GM12878 (cell line): ENCODE results near the gene PAIP2. TPM values are rescaled to one million over a fixed set of nuclear protein-coding genes. Genes with fewer than 3 reads are reported as not detected.

ENCODE experiments used
- BACH1 ChIP-seq: fragments of 450-650 bp; IDR thresholded peaks from 2 replicates; pipeline ENCODE4 v1.6.1; 2017; ENCODE audit warnings: mild to moderate bottlenecking, borderline replicate concordance
- CHD2 ChIP-seq: IDR thresholded peaks from 2 replicates; pipeline ENCODE4 v1.6.1; 2011; ENCODE audit warnings: low read depth, low read length, improper control_type of control experiment, borderline replicate concordance
- CHD4 ChIP-seq: fragments of 200-600 bp; sonication (generic); IDR thresholded peaks from 2 replicates; pipeline ENCODE4 v1.6.1; 2016; ENCODE audit warnings: mild to moderate bottlenecking
- EED ChIP-seq: sonication (generic); IDR thresholded peaks from 2 replicates; pipeline ENCODE4 v1.6.1; 2016; ENCODE audit warnings: antibody characterized with exemption, low read depth
- EGR1 ChIP-seq, 2 experiments: IDR thresholded peaks; 1 replicate in 1 of 2; 2 replicates in 1 of 2; pipeline ENCODE4 v1.6.1; 2011 to 2012; ENCODE audit warnings: low read depth in 2 of 2, low read length in 2 of 2, borderline replicate concordance in 1 of 2, mild to moderate bottlenecking in 1 of 2, moderate library complexity in 1 of 2
- ETV6 ChIP-seq, 2 experiments: fragments of 450-650 bp in 1 of 2; IDR thresholded peaks in 1 of 2; conservative IDR thresholded peaks in 1 of 2; 2 replicates each; pipeline ENCODE4 v1.6.1; 2014; ENCODE audit warnings: antibody characterized with exemption in 1 of 2, borderline replicate concordance in 1 of 2, low read depth in 1 of 2, mild to moderate bottlenecking in 1 of 2, moderate library complexity in 1 of 2
- MAX ChIP-seq: IDR thresholded peaks from 2 replicates; pipeline ENCODE4 v1.6.1; 2012; ENCODE audit warnings: low read depth, low read length, improper control_type of control experiment
- MEF2B ChIP-seq: fragments of 450-650 bp; IDR thresholded peaks from 2 replicates; pipeline ENCODE4 v1.6.1; 2018; ENCODE audit warnings: mild to moderate bottlenecking, moderate library complexity; ENCODE audit not compliant: partially characterized antibody, poor library complexity, severe bottlenecking
- MXI1 ChIP-seq: fragments of 150-350 bp; IDR thresholded peaks from 2 replicates; pipeline ENCODE4 v1.6.1; 2011; ENCODE audit warnings: low read depth, mild to moderate bottlenecking, inconsistent platforms, low read length, improper control_type of control experiment
- PML ChIP-seq: IDR thresholded peaks from 2 replicates; pipeline ENCODE4 v1.6.1; 2012; ENCODE audit warnings: low read length, inconsistent platforms
- RAD21 ChIP-seq: IDR thresholded peaks from 2 replicates; pipeline ENCODE4 v1.6.1; 2011; ENCODE audit warnings: mild to moderate bottlenecking, low read depth, low read length, moderate library complexity; ENCODE audit not compliant: insufficient read depth
- TCF12 ChIP-seq: IDR thresholded peaks from 2 replicates; pipeline ENCODE4 v1.6.1; 2011; ENCODE audit warnings: low read depth, mild to moderate bottlenecking, low read length
- TCF3 ChIP-seq: IDR thresholded peaks from 2 replicates; pipeline ENCODE4 v1.6.1; 2012; ENCODE audit warnings: low read depth, mild to moderate bottlenecking, low read length, borderline replicate concordance; ENCODE audit not compliant: insufficient read depth
- ZBTB11 ChIP-seq: fragments of 450-650 bp; formaldehyde crosslinking; IDR thresholded peaks from 2 replicates; pipeline ENCODE4 v1.5.0; 2022; ENCODE audit warnings: mild to moderate bottlenecking, missing genetic modification characterization
- ZBTB4 ChIP-seq: fragments of 450-650 bp; formaldehyde crosslinking; IDR thresholded peaks from 2 replicates; pipeline ENCODE4 v1.4.0; 2022; ENCODE audit warnings: mild to moderate bottlenecking, moderate library complexity
- ZZZ3 ChIP-seq: IDR thresholded peaks from 2 replicates; pipeline ENCODE4 v1.6.1; 2011; ENCODE audit warnings: low read depth; ENCODE audit not compliant: control insufficient read depth, insufficient read length
- polyA plus RNA-seq, 11 experiments: library from polyadenylated mRNA; depleted of rRNA in 4 of 11; unstranded in 6 of 11; stranded (reverse) in 5 of 11; fragments of >200 nt; fragmentation: Nextera tagmentation in 4 of 11; fragmentation: Illumina TruSeq in 1 of 11; extraction: Ambion mirVana in 4 of 11; extraction: Trizol in 1 of 11; gene quantifications; 1 replicate in 1 of 11; 2 replicates in 10 of 11; pipeline versions ENCODE4 v1.2.1 to v1.2.3, GENCODE V29; 2011 to 2016; ENCODE audit warnings: inconsistent platforms in 2 of 11, missing spikeins in 2 of 11, low read depth in 1 of 11
- total RNA-seq, 4 experiments: library from RNA; depleted of rRNA in 3 of 4; stranded (reverse); fragments of >200 nt in 3 of 4; fragmentation: Illumina TruSeq in 1 of 4; extraction: Trizol in 1 of 4; gene quantifications; 2 replicates each; pipeline versions ENCODE4 v1.2.1 to v1.2.3, GENCODE V29; 2013 to 2021
- TF ChIP-seq, protein P1 (sequence below): fragments of 450-650 bp; conservative IDR thresholded peaks from 2 replicates; pipeline ENCODE4 v1.6.1; 2017; ENCODE audit warnings: mild to moderate bottlenecking, moderate library complexity
- TF ChIP-seq, protein P2 (sequence below): fragments of 450-650 bp; IDR thresholded peaks from 2 replicates; pipeline ENCODE4 v1.6.1; 2016; ENCODE audit warnings: mild to moderate bottlenecking

The PAIP2 gene
- total and polyA plus RNA-seq, 10 of the 15 experiments (the other 5 are each of a cell fraction or from before 2014, with no cell fraction given), result 49.9 to 154 (median 102) TPM

DNA sequence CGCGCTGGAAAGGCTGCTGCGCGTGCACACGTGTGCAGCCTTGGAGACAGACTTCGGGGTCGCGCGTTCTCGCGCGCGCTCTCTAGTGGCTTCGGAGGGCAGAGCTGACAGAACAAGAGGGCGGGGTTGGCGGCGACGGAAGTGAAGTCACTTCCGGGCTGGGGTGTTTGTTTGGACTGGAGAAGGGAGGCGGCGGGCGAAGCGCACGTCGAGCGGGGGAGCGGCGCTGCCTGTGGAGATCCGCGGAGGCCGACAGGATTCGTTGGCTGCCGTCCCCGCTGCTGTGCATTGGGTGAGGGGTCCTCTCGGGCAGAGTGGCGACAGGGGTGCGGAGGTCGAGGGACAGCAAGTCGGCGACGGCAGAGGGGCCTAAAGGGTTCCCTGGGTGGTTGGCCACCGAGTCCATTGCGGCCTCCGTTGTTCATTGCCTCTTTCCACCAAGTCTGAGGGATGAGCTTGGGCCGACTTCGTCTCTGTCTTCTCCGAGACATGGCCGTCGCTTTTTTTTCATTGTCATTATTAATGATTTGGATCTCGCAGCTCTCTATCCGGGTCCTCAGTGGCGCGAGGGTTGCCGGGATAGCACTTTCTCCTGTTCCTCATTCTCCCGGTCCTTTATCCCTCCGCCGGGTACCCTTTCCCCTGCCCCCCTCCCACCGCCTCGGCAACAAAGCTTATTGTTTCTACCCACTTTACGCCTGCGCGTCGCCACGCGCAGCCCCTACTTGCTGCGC, at the start of gene PAIP2 (continued):
- peak; percentile 91 for TF ChIP-seq MXI1
- TF ChIP-seq BACH1, result peak; percentile 70
- peak; percentile 47; the same call in 1 of the 2 replicates for TF ChIP-seq CHD2
- TF ChIP-seq MEF2B, result no peak
- no peak for TF ChIP-seq ZBTB11
- TF ChIP-seq EGR1 (IDR thresholded peaks at IDR 0.05; ENCODE audit: borderline replicate concordance in 1 of 2, low read depth in 2 of 2, low read length in 2 of 2), result peak in 1 of 2 experiments; percentile 22; a peak in 1 of 3 replicates
- TF ChIP-seq ZZZ3, result no peak
- TF ChIP-seq TCF3, result peak; percentile 36; the same call in 1 of the 2 replicates
- TF ChIP-seq CHD4, result no peak
- no peak for TF ChIP-seq ZBTB4
- peak; percentile 84; the same call in 1 of the 2 replicates for TF ChIP-seq PML
- TF ChIP-seq, protein P1, sequence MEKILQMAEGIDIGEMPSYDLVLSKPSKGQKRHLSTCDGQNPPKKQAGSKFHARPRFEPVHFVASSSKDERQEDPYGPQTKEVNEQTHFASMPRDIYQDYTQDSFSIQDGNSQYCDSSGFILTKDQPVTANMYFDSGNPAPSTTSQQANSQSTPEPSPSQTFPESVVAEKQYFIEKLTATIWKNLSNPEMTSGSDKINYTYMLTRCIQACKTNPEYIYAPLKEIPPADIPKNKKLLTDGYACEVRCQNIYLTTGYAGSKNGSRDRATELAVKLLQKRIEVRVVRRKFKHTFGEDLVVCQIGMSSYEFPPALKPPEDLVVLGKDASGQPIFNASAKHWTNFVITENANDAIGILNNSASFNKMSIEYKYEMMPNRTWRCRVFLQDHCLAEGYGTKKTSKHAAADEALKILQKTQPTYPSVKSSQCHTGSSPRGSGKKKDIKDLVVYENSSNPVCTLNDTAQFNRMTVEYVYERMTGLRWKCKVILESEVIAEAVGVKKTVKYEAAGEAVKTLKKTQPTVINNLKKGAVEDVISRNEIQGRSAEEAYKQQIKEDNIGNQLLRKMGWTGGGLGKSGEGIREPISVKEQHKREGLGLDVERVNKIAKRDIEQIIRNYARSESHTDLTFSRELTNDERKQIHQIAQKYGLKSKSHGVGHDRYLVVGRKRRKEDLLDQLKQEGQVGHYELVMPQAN, result peak; percentile 88
- TF ChIP-seq, protein P2, sequence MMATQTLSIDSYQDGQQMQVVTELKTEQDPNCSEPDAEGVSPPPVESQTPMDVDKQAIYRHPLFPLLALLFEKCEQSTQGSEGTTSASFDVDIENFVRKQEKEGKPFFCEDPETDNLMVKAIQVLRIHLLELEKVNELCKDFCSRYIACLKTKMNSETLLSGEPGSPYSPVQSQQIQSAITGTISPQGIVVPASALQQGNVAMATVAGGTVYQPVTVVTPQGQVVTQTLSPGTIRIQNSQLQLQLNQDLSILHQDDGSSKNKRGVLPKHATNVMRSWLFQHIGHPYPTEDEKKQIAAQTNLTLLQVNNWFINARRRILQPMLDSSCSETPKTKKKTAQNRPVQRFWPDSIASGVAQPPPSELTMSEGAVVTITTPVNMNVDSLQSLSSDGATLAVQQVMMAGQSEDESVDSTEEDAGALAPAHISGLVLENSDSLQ, result peak; percentile 71
- TF ChIP-seq EED, result peak; percentile 39; the same call in 1 of the 2 replicates
- TF ChIP-seq RAD21, result peak; percentile 58
- TF ChIP-seq MAX, result peak; percentile 9; the same call in 1 of the 2 replicates
- TF ChIP-seq TCF12, result no peak
- 0 out of 4 replicates have a peak, but pooled peaks of 1 of the 2 experiments have one; percentile 18 for TF ChIP-seq ETV6 (conservative IDR thresholded peaks at IDR 0.05 in 1 of 2, IDR thresholded peaks at IDR 0.05 in 1 of 2; ENCODE audit: borderline replicate concordance in 1 of 2, low read depth in 1 of 2)
